ENCODE results near the gene ACER1.
A peak's percentile ranks its signal among the peaks of the same experiment; 100 is the strongest.

The ACER1 gene

GRCh38 chr19:6267552-6268381, 65.6 kb downstream of the ACER1 start:
- DNase-seq (ENCODE audit: low spot score) = no peak

GRCh38 chr19:6264803-6265202, 68.6 kb downstream of the ACER1 start:
- no peak for DNase-seq (ENCODE audit: low spot score)

GRCh38 chr19:6263735-6264444, 69.5 kb downstream of the ACER1 start:
- DNase-seq (ENCODE audit: low spot score) = no peak

GRCh38 chr19:6263306-6263705, 70.1 kb downstream of the ACER1 start:
- DNase-seq (ENCODE audit: low spot score) = no peak

- DNase-seq (ENCODE audit: low spot score) = no peak
Observed at GRCh38 chr19:6262519-6262918, 70.9 kb downstream of the ACER1 start.

GRCh38 chr19:6261883-6262282, 71.5 kb downstream of the ACER1 start:
- DNase-seq (ENCODE audit: low spot score) = no peak

- peak; percentile 57 for DNase-seq (ENCODE audit: low spot score)
Observed at GRCh38 chr19:6260912-6261650, 72.3 kb downstream of the ACER1 start.

- DNase-seq (ENCODE audit: low spot score) = no peak
Observed at GRCh38 chr19:6260376-6260775, 73.0 kb downstream of the ACER1 start.

- no peak for DNase-seq (ENCODE audit: low spot score)
Observed at GRCh38 chr19:6259312-6259861, 74.0 kb downstream of the ACER1 start.

GRCh38 chr19:6258812-6259311, 74.5 kb downstream of the ACER1 start:
- no peak for DNase-seq (ENCODE audit: low spot score)

All from AG20443 (cell line).